IPS-20b (cell line): ENCODE results near the gene TRAPPC3.
"Not testable (repeated sequence)": the region's sequence is repeated elsewhere in the genome, so short reads cannot be mapped to it uniquely, and the experiment has no call there.

Source experiments
- H3K27ac ChIP-seq: one replicate; pipeline ENCODE4 v1.5.1; 2013; ENCODE audit warnings: low read length
- H3K27me3 ChIP-seq: 2 replicates; pipeline ENCODE4 v1.6.1; 2013; ENCODE audit warnings: mild to moderate bottlenecking, low read length, inconsistent platforms; ENCODE audit not compliant: insufficient read depth
- H3K36me3 ChIP-seq: 2 replicates; pipeline ENCODE4 v1.6.1; 2013; ENCODE audit warnings: low read depth, mild to moderate bottlenecking, inconsistent platforms, low read length, moderate library complexity; ENCODE audit not compliant: insufficient read depth
- H3K4me1 ChIP-seq: 2 replicates; pipeline ENCODE4 v1.6.1; 2013; ENCODE audit warnings: mild to moderate bottlenecking, control low read depth, inconsistent platforms, low read length, moderate library complexity; ENCODE audit not compliant: insufficient read depth
- H3K4me3 ChIP-seq: 2 replicates; pipeline ENCODE4 v1.5.1; 2013; ENCODE audit warnings: mild to moderate bottlenecking, low read length, inconsistent platforms
- H3K9ac ChIP-seq: 2 replicates; pipeline ENCODE4 v1.6.1; 2013; ENCODE audit warnings: low read depth, mild to moderate bottlenecking, inconsistent platforms, low read length, moderate library complexity
- H3K9me3 ChIP-seq: 2 replicates; pipeline ENCODE4 v1.6.1; 2013; ENCODE audit warnings: mild to moderate bottlenecking, low read depth, low read length, inconsistent platforms; ENCODE audit not compliant: insufficient read depth

The TRAPPC3 gene

DNA sequence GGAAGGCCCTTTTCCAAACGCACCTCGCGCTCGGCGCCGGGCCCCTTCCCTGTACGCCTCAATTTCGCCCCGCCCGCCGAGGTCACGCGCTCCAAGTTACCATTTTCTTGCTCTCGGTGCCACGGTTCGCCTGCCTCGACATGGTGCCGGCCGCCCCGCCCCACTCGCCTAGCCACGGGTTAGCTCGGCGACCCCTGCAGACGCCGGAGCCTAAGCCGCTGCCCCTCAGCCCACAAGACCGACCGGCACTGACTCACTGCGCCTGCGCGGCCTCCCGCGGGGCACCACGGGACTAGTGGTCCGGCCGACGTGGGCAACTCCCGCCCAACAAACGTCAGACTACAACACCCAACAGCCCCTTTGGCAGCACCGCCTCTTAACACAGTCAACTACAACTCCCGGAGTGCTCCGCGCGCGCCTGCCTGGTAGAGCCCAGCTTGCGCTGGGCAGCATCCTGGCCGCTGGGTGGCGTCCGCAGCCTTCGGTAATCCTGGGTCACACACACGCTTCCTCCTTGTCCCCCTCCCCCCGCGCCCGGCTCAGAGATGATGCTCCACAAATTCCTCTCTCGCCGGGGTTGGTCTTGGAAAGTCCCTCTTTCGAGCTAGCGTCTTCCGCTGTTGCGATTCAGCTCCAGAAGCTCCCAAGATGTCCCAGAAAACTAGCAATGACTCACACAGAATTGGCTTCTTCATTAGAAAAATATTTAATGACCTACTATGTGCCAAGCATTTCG, at the start of gene TRAPPC3:
TRAPPC3 (minus strand) TSS at position 250 of the 736 bp plus-strand sequence; CDS start at position 142, 108 bp downstream.
- Histone ChIP-seq H3K9me3 (no peaks in the 10 kb centered on the region), H3K36me3 (no peaks in the 10 kb centered on the region), H3K27ac (peak within 1 kb of the TSS; percentile 85), H3K27me3 (peaks cover 29% of the 10 kb centered on the region), H3K4me3 (peak within 1 kb of the TSS; percentile 96), H3K4me1 (peaks cover 14% of the 10 kb centered on the region), H3K9ac (peak within 1 kb of the TSS; percentile 94)

DNA sequence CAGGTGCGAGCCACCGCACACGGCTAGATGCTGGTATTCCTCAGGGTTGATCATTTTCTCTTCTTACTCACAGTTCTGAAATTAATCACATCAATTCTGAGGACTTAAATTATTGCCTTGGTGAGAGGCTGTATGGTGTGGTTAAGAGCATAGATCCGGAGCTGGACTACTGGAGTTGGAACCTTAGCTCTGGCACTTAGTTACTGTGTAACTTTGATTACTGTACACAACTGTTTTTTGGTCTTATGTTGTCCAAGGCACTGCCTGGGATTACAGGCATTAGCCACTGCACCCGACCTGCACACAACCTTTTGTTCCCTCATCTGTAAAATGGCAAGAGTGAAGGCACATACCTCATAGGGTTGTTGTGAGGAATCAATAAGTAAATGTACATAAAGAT, 49.4 kb upstream of the TRAPPC3 start:
- no peak overlapping the region for H3K27ac ChIP-seq
- no peak overlapping the region for H3K9ac ChIP-seq
- no peaks in the 10 kb centered on the region for H3K36me3 ChIP-seq
- H3K27me3 ChIP-seq, result no peaks in the 10 kb centered on the region
- H3K9me3 ChIP-seq, result no peaks in the 10 kb centered on the region
- H3K4me1 ChIP-seq, result no peaks in the 10 kb centered on the region
- no peak overlapping the region for H3K4me3 ChIP-seq

DNA sequence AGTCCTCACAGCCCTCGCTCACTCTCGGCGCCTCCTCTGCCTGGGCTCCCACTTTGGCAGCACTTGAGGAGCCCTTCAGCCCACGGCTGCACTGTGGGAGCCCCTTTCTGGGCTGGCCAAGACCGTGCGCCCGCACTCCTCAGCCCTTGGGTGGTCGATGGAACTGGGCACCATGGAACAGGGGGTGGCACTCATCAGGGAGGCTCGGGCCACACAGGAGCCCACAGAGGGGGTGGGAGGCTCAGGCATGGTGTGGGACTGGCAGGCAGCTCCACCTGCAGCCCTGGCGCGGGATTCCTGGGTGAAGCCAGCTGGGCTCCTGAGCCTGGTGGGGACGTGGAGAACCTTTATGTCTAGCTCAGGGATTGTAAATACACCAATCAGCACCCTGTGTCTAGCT, 47.5 kb upstream of the TRAPPC3 start:
- H3K27ac ChIP-seq, H3K27me3 ChIP-seq, H3K9ac ChIP-seq, H3K4me1 ChIP-seq, H3K4me3 ChIP-seq, H3K36me3 ChIP-seq, H3K9me3 ChIP-seq: not testable (repeated sequence)

DNA sequence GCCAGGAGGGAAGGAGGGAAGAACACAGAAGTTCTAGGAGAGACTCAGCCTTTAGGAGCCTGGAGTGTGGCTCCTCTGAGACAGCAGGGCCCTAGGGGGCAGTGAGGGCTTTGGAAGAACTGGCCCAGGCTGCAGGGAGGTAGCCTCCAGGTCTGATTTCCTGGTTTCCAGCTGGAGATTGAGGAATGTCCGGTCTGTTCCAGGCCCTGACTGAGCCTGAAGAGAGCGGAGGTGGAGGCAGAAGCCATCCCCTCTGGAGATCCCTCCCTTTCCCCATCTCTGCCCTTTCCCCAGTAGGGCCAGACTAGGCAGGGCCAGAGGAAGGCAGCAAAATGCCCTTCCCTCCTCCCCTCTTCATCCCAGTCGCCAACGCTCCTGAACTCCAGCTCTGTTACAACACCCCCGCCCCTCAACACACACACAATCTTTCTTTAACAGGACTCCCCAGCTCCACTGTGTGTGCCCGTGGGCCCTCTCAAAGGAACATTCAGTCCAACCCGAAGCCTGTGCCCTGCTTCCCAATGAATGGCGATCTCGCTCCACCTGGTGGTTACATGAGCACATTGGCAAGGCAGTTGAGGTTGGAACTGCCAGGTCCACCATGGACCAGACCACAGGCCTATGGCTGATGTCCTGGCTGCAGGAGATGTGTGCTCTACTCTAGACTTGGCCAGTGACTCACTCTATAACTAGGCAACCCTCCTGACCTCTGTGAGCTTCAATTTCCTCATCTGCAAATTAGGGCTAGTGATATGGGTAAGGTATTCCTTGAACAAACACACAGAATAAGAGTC, 38.7 kb upstream of the TRAPPC3 start:
- Histone ChIP-seq H3K4me3 (peak overlapping the region; percentile 40), H3K4me1 (no peaks in the 10 kb centered on the region; the same call in 1 of the 2 replicates), H3K9ac (peak overlapping the region; percentile 46; the same call in 1 of the 2 replicates), H3K27me3 (no peaks in the 10 kb centered on the region), H3K9me3 (no peaks in the 10 kb centered on the region), H3K27ac (no peak overlapping the region), H3K36me3 (no peaks in the 10 kb centered on the region)

DNA sequence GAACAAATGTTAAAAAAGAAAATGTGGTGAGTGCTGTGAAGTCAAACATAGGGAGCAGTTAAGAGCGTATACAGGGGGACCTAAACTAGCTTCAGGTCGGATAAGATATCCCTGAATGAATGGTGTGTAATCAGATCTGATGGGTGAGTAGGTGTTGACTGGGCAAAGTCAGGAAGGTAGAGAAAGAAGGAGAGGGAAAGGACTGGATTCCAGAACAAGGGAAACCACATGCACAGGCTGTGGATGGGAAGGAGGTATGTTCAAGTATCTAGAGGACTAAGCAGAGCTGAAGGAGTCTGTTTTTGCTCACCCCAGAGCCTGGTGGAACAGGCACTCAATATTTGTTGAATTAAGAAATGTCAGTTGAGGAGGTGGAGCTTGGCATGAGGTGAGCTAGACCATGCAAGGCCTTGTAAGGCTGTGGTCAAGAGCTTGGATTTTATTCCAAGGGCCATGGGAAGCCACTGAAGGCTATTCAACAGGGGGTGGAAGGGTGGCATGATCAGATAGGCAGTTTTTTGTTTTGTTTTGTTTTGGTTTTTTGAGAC, 34.1 kb upstream of the TRAPPC3 start:
- H3K27ac ChIP-seq, result no peak overlapping the region
- peaks cover 22% of the 10 kb centered on the region for H3K36me3 ChIP-seq
- no peak overlapping the region for H3K9ac ChIP-seq
- no peak overlapping the region for H3K4me3 ChIP-seq
- no peaks in the 10 kb centered on the region for H3K27me3 ChIP-seq
- H3K4me1 ChIP-seq, result peaks cover 5% of the 10 kb centered on the region; the same call in 1 of the 2 replicates
- H3K9me3 ChIP-seq, result no peaks in the 10 kb centered on the region

DNA sequence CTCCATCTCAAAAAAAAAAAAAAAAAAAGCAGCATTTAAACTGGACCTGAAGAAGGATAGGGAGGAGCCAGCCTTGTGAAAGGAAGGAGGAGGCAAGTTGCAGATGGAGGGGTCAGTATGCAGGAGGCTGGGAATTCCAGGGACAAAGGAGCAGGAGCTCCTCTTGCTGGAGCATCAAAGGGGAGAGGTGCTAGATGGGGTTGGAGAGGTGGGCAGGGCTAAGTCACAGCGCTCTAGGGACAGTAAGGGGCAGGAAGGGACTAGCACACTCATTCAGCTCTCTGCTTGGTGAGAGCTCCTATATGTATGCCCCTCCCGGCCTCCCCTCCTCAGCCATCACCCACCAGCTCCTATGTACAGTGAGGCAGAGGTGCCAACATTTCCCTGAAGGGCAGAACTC, 33.4 kb upstream of the TRAPPC3 start:
- Histone ChIP-seq H3K9me3 (no peaks in the 10 kb centered on the region), H3K27ac (no peak overlapping the region), H3K4me3 (no peak overlapping the region), H3K27me3 (no peaks in the 10 kb centered on the region), H3K36me3 (peaks cover 22% of the 10 kb centered on the region), H3K4me1 (peaks cover 6% of the 10 kb centered on the region; the same call in 1 of the 2 replicates), H3K9ac (no peak overlapping the region)

DNA sequence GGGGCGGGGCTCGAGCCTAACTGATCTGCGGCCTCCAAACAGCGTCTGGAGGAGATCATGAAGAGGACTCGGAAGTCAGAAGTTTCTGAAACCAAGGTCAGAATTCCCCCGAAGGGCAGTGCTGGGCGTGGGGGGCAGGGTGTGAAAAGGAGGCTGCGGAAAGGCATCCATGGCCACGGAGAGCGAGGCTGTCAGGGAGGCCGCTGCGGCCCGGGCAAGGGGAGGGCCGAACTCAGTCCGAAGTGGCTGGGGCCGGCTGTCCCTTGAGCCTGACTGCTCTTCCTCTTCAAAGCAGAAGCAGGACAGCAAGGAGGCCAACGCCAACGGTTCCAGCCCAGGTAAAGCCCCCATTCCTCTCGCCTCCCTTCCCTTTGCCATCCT, 29.9 kb upstream of the TRAPPC3 start:
- H3K9me3 ChIP-seq, result no peaks in the 10 kb centered on the region
- peaks cover 18% of the 10 kb centered on the region; the same call in 1 of the 2 replicates for H3K4me1 ChIP-seq
- peak overlapping the region; percentile 30; the same call in 1 of the 2 replicates for H3K4me3 ChIP-seq
- no peak overlapping the region for H3K27ac ChIP-seq
- H3K9ac ChIP-seq, result no peak overlapping the region
- H3K36me3 ChIP-seq, result peaks cover 37% of the 10 kb centered on the region
- H3K27me3 ChIP-seq, result peaks cover 4% of the 10 kb centered on the region; the same call in 1 of the 2 replicates

DNA sequence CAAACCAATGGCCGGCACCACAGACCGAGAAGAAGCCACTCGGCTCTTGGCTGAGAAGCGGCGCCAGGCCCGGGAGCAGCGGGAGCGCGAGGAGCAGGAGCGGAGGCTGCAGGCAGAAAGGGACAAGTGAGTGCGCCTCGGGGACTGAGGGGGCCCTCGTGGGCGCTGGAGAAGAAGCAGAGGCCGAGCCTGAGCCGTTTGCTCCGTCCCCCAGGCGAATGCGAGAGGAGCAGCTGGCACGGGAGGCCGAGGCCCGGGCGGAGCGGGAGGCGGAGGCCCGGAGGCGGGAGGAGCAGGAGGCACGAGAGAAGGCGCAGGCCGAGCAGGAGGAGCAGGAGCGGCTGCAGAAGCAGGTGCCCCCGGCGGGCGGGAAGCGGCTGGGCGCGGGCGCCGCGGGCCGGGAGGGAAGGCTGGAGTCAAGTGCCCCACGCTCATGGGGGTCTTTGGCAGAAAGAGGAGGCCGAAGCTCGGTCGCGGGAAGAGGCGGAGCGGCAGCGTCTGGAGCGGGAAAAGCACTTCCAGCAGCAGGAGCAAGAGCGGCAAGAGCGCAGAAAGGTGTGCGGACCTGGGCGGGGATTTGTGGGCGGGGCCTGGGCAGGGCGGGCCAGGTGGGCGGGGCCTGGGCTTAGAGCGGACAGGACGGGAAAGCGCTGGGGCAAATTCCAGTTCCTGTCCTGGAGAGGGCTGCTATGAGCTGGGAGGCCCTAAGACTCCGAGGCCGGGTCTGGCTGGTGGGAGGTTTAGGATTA, 29.4 kb upstream of the TRAPPC3 start:
- peak overlapping the region; percentile 81; the same call in 1 of the 2 replicates for H3K9ac ChIP-seq
- H3K36me3 ChIP-seq, result peaks cover 43% of the 10 kb centered on the region
- no peaks in the 10 kb centered on the region for H3K9me3 ChIP-seq
- H3K27ac ChIP-seq, result no peak overlapping the region
- H3K4me3 ChIP-seq, result peak overlapping the region; percentile 68; the same call in 1 of the 2 replicates
- peaks cover 18% of the 10 kb centered on the region; the same call in 1 of the 2 replicates for H3K4me1 ChIP-seq
- H3K27me3 ChIP-seq, result peaks cover 4% of the 10 kb centered on the region; the same call in 1 of the 2 replicates

DNA sequence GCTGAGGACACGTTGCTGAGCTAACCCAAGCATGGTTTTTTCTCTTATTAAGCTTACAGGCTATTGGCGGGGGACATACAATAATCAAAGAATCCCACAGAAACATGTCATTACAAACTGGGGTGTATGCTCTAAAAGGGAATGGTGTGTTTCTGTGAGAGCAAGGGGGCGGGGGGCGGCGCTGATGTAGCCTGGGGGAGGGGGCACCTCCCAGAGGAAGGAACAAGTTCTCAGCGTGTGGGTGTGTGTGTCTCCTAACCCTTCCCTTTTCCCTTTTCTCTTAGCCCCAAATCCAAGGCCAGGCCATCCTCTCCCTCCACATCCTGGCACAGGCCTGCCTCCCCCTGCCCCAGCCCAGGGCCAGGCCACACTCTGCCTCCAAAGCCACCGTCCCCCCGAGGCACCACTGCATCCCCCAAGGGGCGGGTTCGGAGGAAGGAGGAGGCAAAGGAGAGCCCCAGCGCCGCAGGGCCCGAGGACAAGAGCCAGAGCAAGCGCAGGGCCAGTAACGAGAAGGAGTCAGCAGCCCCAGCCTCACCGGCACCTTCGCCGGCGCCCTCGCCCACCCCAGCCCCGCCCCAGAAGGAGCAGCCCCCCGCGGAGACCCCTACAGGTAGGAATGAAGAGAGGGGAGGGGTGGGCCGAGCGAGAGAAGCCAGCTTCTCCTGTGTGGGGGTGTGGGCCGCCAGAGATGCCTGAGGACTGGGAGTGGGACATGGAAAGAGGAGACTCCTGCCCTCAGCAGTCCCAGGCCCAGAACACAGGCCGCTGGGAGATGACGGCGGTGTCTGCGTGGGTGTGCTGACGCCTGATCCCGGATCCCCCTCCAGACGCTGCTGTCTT, 28.5 kb upstream of the TRAPPC3 start:
- H3K27me3 ChIP-seq, result peaks cover 4% of the 10 kb centered on the region; the same call in 1 of the 2 replicates
- peaks cover 18% of the 10 kb centered on the region; the same call in 1 of the 2 replicates for H3K4me1 ChIP-seq
- peaks cover 51% of the 10 kb centered on the region for H3K36me3 ChIP-seq
- peak overlapping the region; percentile 81; the same call in 1 of the 2 replicates for H3K9ac ChIP-seq
- peak overlapping the region; percentile 68; the same call in 1 of the 2 replicates for H3K4me3 ChIP-seq
- no peaks in the 10 kb centered on the region for H3K9me3 ChIP-seq
- no peak overlapping the region for H3K27ac ChIP-seq

DNA sequence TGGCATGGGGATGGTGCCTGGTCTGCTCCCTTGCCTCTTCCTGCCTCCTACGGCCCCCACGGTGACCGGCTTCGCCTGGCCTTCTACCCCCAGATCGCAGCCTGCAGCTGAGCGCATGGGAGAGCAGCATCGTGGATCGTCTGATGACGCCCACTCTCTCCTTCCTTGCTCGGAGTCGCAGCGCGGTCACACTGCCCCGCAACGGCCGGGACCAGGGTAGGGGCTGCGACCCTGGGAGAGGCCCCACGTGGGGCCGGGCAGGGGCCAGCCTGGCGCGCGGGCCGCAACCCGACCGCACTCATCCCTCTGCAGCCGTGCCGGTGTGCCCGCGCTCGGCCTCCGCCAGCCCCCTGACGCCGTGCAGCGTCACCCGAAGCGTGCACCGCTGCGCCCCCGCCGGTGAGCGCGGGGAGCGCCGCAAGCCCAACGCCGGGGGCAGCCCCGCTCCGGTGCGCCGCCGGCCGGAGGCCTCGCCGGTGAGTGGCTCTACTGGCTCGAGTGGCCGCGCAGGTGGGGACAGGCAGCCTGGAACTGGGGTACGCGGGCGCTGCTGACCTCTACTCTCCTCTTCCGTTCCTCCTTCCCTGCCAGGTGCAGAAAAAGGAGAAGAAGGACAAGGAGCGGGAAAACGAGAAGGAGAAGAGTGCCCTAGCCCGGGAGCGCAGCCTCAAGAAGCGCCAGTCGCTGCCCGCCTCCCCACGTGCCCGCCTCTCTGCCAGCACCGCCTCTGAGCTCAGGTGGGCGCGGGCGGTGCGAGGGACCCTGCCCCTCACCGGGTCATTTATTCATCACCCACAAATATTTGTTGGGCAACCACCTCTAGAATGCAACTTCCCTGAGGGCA, 27.0 kb upstream of the TRAPPC3 start:
- Histone ChIP-seq H3K36me3 (peaks cover 65% of the 10 kb centered on the region), H3K27ac (no peak overlapping the region), H3K9ac (peak overlapping the region; percentile 56; the same call in 1 of the 2 replicates), H3K9me3 (no peaks in the 10 kb centered on the region), H3K27me3 (peaks cover 4% of the 10 kb centered on the region; the same call in 1 of the 2 replicates), H3K4me1 (peaks cover 18% of the 10 kb centered on the region), H3K4me3 (no peak overlapping the region; the same call in 1 of the 2 replicates)
